WTC11 (cell line): Measurements from ENCODE around the gene UFSP2. TPM values are rescaled to one million over a fixed set of nuclear protein-coding genes. Genes with fewer than 3 reads are reported as not detected.

ENCODE experiments used
- ATAC-seq: fragments of 200-7000 bp; cut with Tn5 transposase; 2 replicates; pipeline ENCODE4 v1.10.0; 2021; ENCODE audit warnings: mild to moderate bottlenecking, moderate library complexity
- CTCF ChIA-PET: fragments of 300-600 bp; sonication (Branson Sonifier 250); formaldehyde crosslinking; loops from one replicate; lab custom pipeline; 2021; ENCODE audit warnings: antibody characterized with exemption; lab: Charles Lee
- POLR2A ChIA-PET: fragments of 350-600 bp; sonication (Branson Sonifier 250); formaldehyde crosslinking; loops from one replicate; lab custom pipeline; 2021; ENCODE audit warnings: antibody characterized with exemption; lab: Charles Lee
- DNase-seq: peaks from one replicate; pipeline ENCODE4 v3.0.0; 2021; ENCODE audit warnings: low spot score
- H3K27ac Mint-ChIP-seq: 2 replicates; pipeline ENCODE4 v1.8.0; 2021; ENCODE audit warnings: mixed read lengths
- H3K27me3 Mint-ChIP-seq: 2 replicates; pipeline ENCODE4 v1.8.0; 2021; ENCODE audit warnings: low read depth, mild to moderate bottlenecking, moderate library complexity, mixed read lengths
- H3K36me3 Mint-ChIP-seq: 2 replicates; pipeline ENCODE4 v1.8.0; 2021; ENCODE audit warnings: mixed read lengths
- H3K4me1 Mint-ChIP-seq: 2 replicates; pipeline ENCODE4 v1.8.0; 2022; ENCODE audit warnings: mixed read lengths
- H3K4me3 Mint-ChIP-seq: 2 replicates; pipeline ENCODE4 v1.8.0; 2021; ENCODE audit warnings: mild to moderate bottlenecking, moderate library complexity, mixed read lengths
- H3K9me3 Mint-ChIP-seq: 2 replicates; pipeline ENCODE4 v1.8.0; 2021; ENCODE audit warnings: mixed read lengths
- ARID4B ChIP-seq: sonication (generic); formaldehyde crosslinking; IDR thresholded peaks from 2 replicates; pipeline ENCODE4 v1.8.0; 2023; ENCODE audit warnings: missing genetic modification reagents, mild to moderate bottlenecking, borderline replicate concordance
- ATF6 ChIP-seq: sonication (generic); formaldehyde crosslinking; IDR thresholded peaks from 2 replicates; pipeline ENCODE4 v1.8.1; 2023; ENCODE audit warnings: mild to moderate bottlenecking, missing genetic modification reagents
- CBFB ChIP-seq: sonication (generic); formaldehyde crosslinking; IDR thresholded peaks from 2 replicates; pipeline ENCODE4 v1.8.1; 2022; ENCODE audit warnings: mild to moderate bottlenecking, low read depth, missing genetic modification reagents
- CDX4 ChIP-seq: fragments of 250-450 bp; sonication (Bioruptor Pico); IDR thresholded peaks from 2 replicates; pipeline ENCODE4 v1.9.0; 2021; ENCODE audit warnings: moderate library complexity, mild to moderate bottlenecking, inconsistent platforms, borderline replicate concordance
- CREB1 ChIP-seq: sonication (generic); formaldehyde crosslinking; IDR thresholded peaks from 2 replicates; pipeline ENCODE4 v1.8.0; 2023; ENCODE audit warnings: mild to moderate bottlenecking, missing genetic modification reagents
- E2F4 ChIP-seq: sonication (generic); formaldehyde crosslinking; IDR thresholded peaks from 2 replicates; pipeline ENCODE4 v1.8.1; 2022; ENCODE audit warnings: low read depth, mild to moderate bottlenecking, moderate library complexity, missing genetic modification reagents, borderline replicate concordance
- ESRRA ChIP-seq: sonication (generic); formaldehyde crosslinking; IDR thresholded peaks from 2 replicates; pipeline ENCODE4 v1.8.1; 2022; ENCODE audit warnings: mild to moderate bottlenecking, missing genetic modification reagents, borderline replicate concordance
- FOXJ3 ChIP-seq: sonication (generic); formaldehyde crosslinking; IDR thresholded peaks from 2 replicates; pipeline ENCODE4 v1.9.0; 2021; ENCODE audit warnings: missing genetic modification reagents, mild to moderate bottlenecking, borderline replicate concordance
- FOXK1 ChIP-seq: sonication (generic); formaldehyde crosslinking; IDR thresholded peaks from 2 replicates; pipeline ENCODE4 v1.8.0; 2022; ENCODE audit warnings: mild to moderate bottlenecking, moderate library complexity, missing genetic modification reagents
- GABPB1 ChIP-seq: sonication (generic); formaldehyde crosslinking; IDR thresholded peaks from 2 replicates; pipeline ENCODE4 v1.8.1; 2023; ENCODE audit warnings: mild to moderate bottlenecking, missing genetic modification reagents
- GTF2I ChIP-seq: fragments of 250-450 bp; sonication (Bioruptor Pico); conservative IDR thresholded peaks from 2 replicates; pipeline ENCODE4 v1.4.0; 2021; ENCODE audit warnings: mild to moderate bottlenecking
- IRF2 ChIP-seq: sonication (generic); formaldehyde crosslinking; IDR thresholded peaks from 2 replicates; pipeline ENCODE4 v1.8.0; 2022; ENCODE audit warnings: low read depth, missing genetic modification reagents, borderline replicate concordance
- JUN ChIP-seq: sonication (generic); formaldehyde crosslinking; IDR thresholded peaks from 2 replicates; pipeline ENCODE4 v1.8.0; 2023; ENCODE audit warnings: mild to moderate bottlenecking, missing genetic modification reagents
- KAT7 ChIP-seq: sonication (generic); formaldehyde crosslinking; IDR thresholded peaks from 2 replicates; pipeline ENCODE4 v1.8.1; 2023; ENCODE audit warnings: missing genetic modification reagents, mild to moderate bottlenecking, borderline replicate concordance
- MYBL2 ChIP-seq: sonication (generic); formaldehyde crosslinking; IDR thresholded peaks from 2 replicates; pipeline ENCODE4 v1.8.1; 2023; ENCODE audit warnings: mild to moderate bottlenecking, moderate library complexity, missing genetic modification reagents
- PRDM15 ChIP-seq: sonication (generic); formaldehyde crosslinking; IDR thresholded peaks from 2 replicates; pipeline ENCODE4 v1.8.0; 2022; ENCODE audit warnings: missing genetic modification reagents
- PREB ChIP-seq: sonication (generic); formaldehyde crosslinking; IDR thresholded peaks from 2 replicates; pipeline ENCODE4 v1.8.1; 2022; ENCODE audit warnings: mild to moderate bottlenecking, missing genetic modification reagents, moderate library complexity, borderline replicate concordance
- SOX15 ChIP-seq: fragments of 250-450 bp; sonication (Bioruptor Pico); IDR thresholded peaks from 2 replicates; pipeline ENCODE4 v1.9.0; 2021; ENCODE audit warnings: mild to moderate bottlenecking
- SP1 ChIP-seq: sonication (generic); formaldehyde crosslinking; conservative IDR thresholded peaks from 2 replicates; pipeline ENCODE4 v1.8.1; 2022; ENCODE audit warnings: missing genetic modification reagents
- ZNF138 ChIP-seq: sonication (generic); formaldehyde crosslinking; conservative IDR thresholded peaks from 2 replicates; pipeline ENCODE4 v1.8.1; 2022; ENCODE audit warnings: mild to moderate bottlenecking, moderate library complexity, missing genetic modification reagents
- total RNA-seq: library from RNA; stranded (reverse); gene quantifications from 3 replicates; pipeline ENCODE4 v1.2.3, GENCODE V29; 2021

The UFSP2 gene
- total RNA-seq, 1 experiment from 2014 or later: 30.8 TPM

- no peak for TF ChIP-seq IRF2
These were observed 39.9 kb upstream of the UFSP2 start (continued) for GRCh38 chr4:185465707-185466106.

GRCh38 chr4:185464887-185465286, 39.1 kb upstream of the UFSP2 start:
- peaks cover 26% of the 10 kb centered on the region for H3K4me1 Mint-ChIP-seq
- no peak overlapping the region for H3K27ac Mint-ChIP-seq
- TF ChIP-seq CDX4 (CRISPR knock-in tag) (no peak), E2F4 (CRISPR knock-in tag) (no peak), CBFB (CRISPR knock-in tag) (no peak), GTF2I (CRISPR knock-in tag) (no peak), ZNF138 (CRISPR knock-in tag) (no peak), FOXK1 (CRISPR knock-in tag) (no peak), PRDM15 (CRISPR knock-in tag) (no peak), PREB (CRISPR knock-in tag) (no peak), CREB1 (no peak), KAT7 (CRISPR knock-in tag) (no peak), ESRRA (no peak), FOXJ3 (CRISPR knock-in tag) (no peak), SP1 (CRISPR knock-in tag) (no peak), ATF6 (CRISPR knock-in tag) (no peak), ARID4B (no peak), GABPB1 (no peak), MYBL2 (no peak), JUN (CRISPR knock-in tag) (no peak), SOX15 (no peak)
- TF ChIP-seq, all 79 proteins: peak for 0
- peaks cover 26% of the 10 kb centered on the region for H3K27me3 Mint-ChIP-seq
- no peaks in the 10 kb centered on the region for H3K9me3 Mint-ChIP-seq
- DNase-seq (no peak), ATAC-seq (no peak)
- no peaks in the 10 kb centered on the region for H3K36me3 Mint-ChIP-seq
- POLR2A ChIA-PET: interaction anchor here (0.5 kb wide), 1 partner anchor 22 kb away, joined by 9 read pairs; no protein-coding TSS in a partner anchor
- no peak overlapping the region for H3K4me3 Mint-ChIP-seq
- CTCF ChIA-PET: interaction anchor here (1.0 to 1.7 kb wide), 7 partner anchors 68 to 574 kb away, joined by 3 to 13 read pairs (median 5); partner anchors contain the start of genes ANKRD37 and SLC25A4
